PC-9 (cell line): ENCODE data around the gene CMIP. TPM values are rescaled to one million over a fixed set of nuclear protein-coding genes. Genes with fewer than 3 reads are reported as not detected.

Source experiments
- BruUV-seq: library from RNA; stranded (reverse); fragments of 400-500 nt; replicated peaks from 2 replicates; lab custom pipeline; 2021; lab: Mats Ljungman, UMichigan
- CTCF ChIA-PET: fragments of 300-600 bp; sonication (Branson Sonifier 250); formaldehyde crosslinking; loops from one replicate; lab custom pipeline; 2022; ENCODE audit warnings: antibody characterized with exemption; lab: Charles Lee
- POLR2A ChIA-PET: fragments of 300-600 bp; sonication (Branson Sonifier 250); formaldehyde crosslinking; loops from one replicate; lab custom pipeline; 2022; ENCODE audit warnings: antibody characterized with exemption; ENCODE audit not compliant: unreplicated experiment; lab: Charles Lee
- DNase-seq, 2 experiments: peaks; one replicate each; pipeline versions ENCODE4 v3.0.0 to v3.0.0-alpha.2; 2015 to 2022; ENCODE audit warnings: mixed read lengths in 1 of 2
- H2AFZ ChIP-seq: fragments of 200-600 bp; sonication (generic); 2 replicates; pipeline ENCODE4 v1.8.1; 2017; ENCODE audit warnings: antibody characterized with exemption
- H3F3A ChIP-seq: fragments of 200-600 bp; sonication (generic); 2 replicates; pipeline ENCODE4 v1.8.1; 2017; ENCODE audit warnings: antibody characterized with exemption, mild to moderate bottlenecking, low read depth; ENCODE audit not compliant: insufficient read depth
- H3K27ac ChIP-seq: fragments of 200-600 bp; sonication (generic); 2 replicates; pipeline ENCODE4 v1.6.1; 2016; ENCODE audit warnings: mixed run types
- H3K27me3 ChIP-seq: fragments of 200-600 bp; sonication (generic); 2 replicates; pipeline ENCODE4 v1.6.1; 2016; ENCODE audit warnings: low read depth, mixed run types; ENCODE audit not compliant: insufficient read depth
- H3K36me3 ChIP-seq: fragments of 200-600 bp; sonication (generic); 2 replicates; pipeline ENCODE4 v1.6.1; 2016; ENCODE audit warnings: low read depth, mixed run types
- H3K4me1 ChIP-seq: fragments of 200-600 bp; sonication (generic); replicated peaks from 2 replicates; pipeline ENCODE4 v1.6.1; 2016; ENCODE audit warnings: mixed run types; ENCODE audit not compliant: insufficient read depth
- H3K4me2 ChIP-seq: fragments of 200-600 bp; sonication (generic); 2 replicates; pipeline ENCODE4 v1.6.1; 2017; ENCODE audit warnings: mixed run types
- H3K4me3 ChIP-seq: fragments of 200-600 bp; sonication (generic); 2 replicates; pipeline ENCODE4 v1.6.1; 2016; ENCODE audit warnings: mixed run types
- H3K79me2 ChIP-seq: fragments of 200-600 bp; sonication (generic); 2 replicates; pipeline ENCODE4 v1.6.1; 2017; ENCODE audit warnings: low read depth, mixed run types
- H3K9me2 ChIP-seq: fragments of 200-600 bp; sonication (generic); 2 replicates; pipeline ENCODE4 v1.8.1; 2017; ENCODE audit warnings: mild to moderate bottlenecking; ENCODE audit not compliant: insufficient read depth
- H3K9me3 ChIP-seq: fragments of 200-600 bp; sonication (generic); 2 replicates; pipeline ENCODE4 v1.8.1; 2016; ENCODE audit warnings: low read depth; ENCODE audit not compliant: insufficient read depth
- H4K20me1 ChIP-seq: fragments of 200-600 bp; sonication (generic); 2 replicates; pipeline ENCODE4 v1.8.1; 2017; ENCODE audit not compliant: insufficient read depth
- CTCF ChIP-seq: fragments of 200-600 bp; sonication (generic); conservative IDR thresholded peaks from 2 replicates; pipeline ENCODE4 v1.6.1; 2017; ENCODE audit warnings: mixed run types, antibody characterized with exemption, mild to moderate bottlenecking, moderate library complexity
- EZH2 ChIP-seq: fragments of 200-600 bp; sonication (generic); IDR thresholded peaks from 2 replicates; pipeline ENCODE4 v1.8.0; 2017; ENCODE audit warnings: antibody characterized with exemption, low read depth
- intact Hi-C: fragments of 100-400 bp; cut with micrococcal nuclease; formaldehyde crosslinking; loops from one replicate; pipeline ENCODE4 v1.10.0; 2022; ENCODE audit not compliant: unreplicated experiment
- total RNA-seq: library from RNA; stranded (reverse); gene quantifications from 2 replicates; pipeline ENCODE4 v1.2.3, GENCODE V29; 2021

CMIP gene
- total RNA-seq, 1 experiment from 2014 or later = 96.6 TPM

DNA sequence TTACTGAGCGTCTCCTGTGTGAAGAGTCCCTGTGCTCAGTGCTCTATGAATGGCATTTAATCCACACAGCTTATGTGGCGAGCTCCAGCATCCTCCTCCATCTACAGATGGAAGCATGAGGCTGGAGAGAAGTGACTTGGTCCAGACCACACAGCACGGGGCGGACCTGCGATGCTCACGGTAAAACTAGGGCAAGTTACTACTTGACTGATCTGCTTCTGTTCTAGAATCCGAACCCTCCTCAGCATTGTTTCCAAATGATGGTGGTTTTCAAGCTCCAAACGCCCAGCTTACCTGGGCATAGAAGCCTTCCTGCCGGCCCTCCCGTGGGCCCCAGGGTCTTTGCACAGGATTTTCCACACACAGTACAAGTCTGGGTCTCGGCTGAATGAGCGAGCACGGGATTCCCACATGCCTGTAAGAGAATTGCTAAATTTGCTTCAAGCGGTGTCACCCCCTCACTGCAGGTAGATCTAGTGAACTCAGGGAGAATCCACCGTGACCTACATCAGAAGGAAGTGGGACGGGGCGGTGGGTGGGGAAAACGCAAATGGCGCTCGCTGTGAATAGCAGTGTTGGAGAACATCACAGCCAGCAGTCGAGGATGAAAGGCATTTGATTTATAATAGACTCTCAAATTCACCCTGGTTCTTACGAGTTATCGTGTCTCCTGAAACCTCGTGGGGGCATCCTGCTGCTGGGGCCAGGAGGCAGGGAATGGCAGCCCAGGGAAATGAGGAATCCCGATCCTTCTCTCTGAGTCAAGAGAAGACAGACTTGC lies 101.1 kb downstream of the CMIP start:
- H3K79me2 ChIP-seq = peaks cover 97% of the 10 kb centered on the region
- no peak overlapping the region for H2AFZ ChIP-seq
- H3K36me3 ChIP-seq = no peaks in the 10 kb centered on the region
- H3F3A ChIP-seq = no peaks in the 10 kb centered on the region; the same call in 1 of the 2 replicates
- no peaks in the 10 kb centered on the region for H3K9me2 ChIP-seq
- POLR2A ChIA-PET = interaction anchor here (0.6 kb wide), 1 partner anchor 36 kb away, joined by 6 read pairs; no protein-coding TSS in a partner anchor
- CTCF ChIA-PET = no interaction called here
- TF ChIP-seq EZH2 (no peak), CTCF (no peak)
- no peak overlapping the region for H3K4me2 ChIP-seq
- intact Hi-C loops = no loop called here
- H3K27me3 ChIP-seq = no peaks in the 10 kb centered on the region
- H3K4me1 ChIP-seq = no peaks in the 10 kb centered on the region
- H4K20me1 ChIP-seq = peaks cover 50% of the 10 kb centered on the region
- H3K27ac ChIP-seq = no peak overlapping the region
- no TSS peak for BruUV-seq
- H3K9me3 ChIP-seq = no peaks in the 10 kb centered on the region
- no peak overlapping the region for H3K4me3 ChIP-seq
- DNase-seq = no peak

- Histone ChIP-seq H3K4me1 (no peaks in the 10 kb centered on the region), H3K9me2 (no peaks in the 10 kb centered on the region), H3K36me3 (no peaks in the 10 kb centered on the region), H4K20me1 (peaks cover 57% of the 10 kb centered on the region), H3K9me3 (no peaks in the 10 kb centered on the region), H3K27ac (no peak overlapping the region), H3K79me2 (peaks cover 98% of the 10 kb centered on the region), H3K27me3 (no peaks in the 10 kb centered on the region), H3F3A (no peaks in the 10 kb centered on the region; the same call in 1 of the 2 replicates), H2AFZ (no peak overlapping the region), H3K4me3 (no peak overlapping the region), H3K4me2 (no peak overlapping the region)
- ChIA-PET CTCF (no interaction called here), POLR2A (no interaction called here)
- no peak for DNase-seq
- no TSS peak for BruUV-seq
- no peak for TF ChIP-seq EZH2
- no peak for TF ChIP-seq CTCF
- intact Hi-C loops = no loop called here
Observed at GRCh38 chr16:81546781-81547180, 102.2 kb downstream of the CMIP start.

- Histone ChIP-seq H3K27ac (no peak overlapping the region), H3F3A (no peaks in the 10 kb centered on the region; the same call in 1 of the 2 replicates), H3K79me2 (peaks cover 98% of the 10 kb centered on the region), H4K20me1 (peaks cover 58% of the 10 kb centered on the region), H2AFZ (no peak overlapping the region), H3K27me3 (no peaks in the 10 kb centered on the region), H3K4me3 (no peak overlapping the region), H3K4me2 (no peak overlapping the region), H3K4me1 (no peaks in the 10 kb centered on the region), H3K9me3 (no peaks in the 10 kb centered on the region), H3K9me2 (no peaks in the 10 kb centered on the region), H3K36me3 (no peaks in the 10 kb centered on the region)
- intact Hi-C loops = no loop called here
- ChIA-PET POLR2A (no interaction called here), CTCF (no interaction called here)
- no peak for TF ChIP-seq CTCF
- TF ChIP-seq EZH2 = no peak
- no peak for DNase-seq
- no TSS peak for BruUV-seq
Observed at GRCh38 chr16:81547194-81547938, 102.8 kb downstream of the CMIP start.
